Measurements from ENCODE around the gene LRRN2.

Gene LRRN2

DNA sequence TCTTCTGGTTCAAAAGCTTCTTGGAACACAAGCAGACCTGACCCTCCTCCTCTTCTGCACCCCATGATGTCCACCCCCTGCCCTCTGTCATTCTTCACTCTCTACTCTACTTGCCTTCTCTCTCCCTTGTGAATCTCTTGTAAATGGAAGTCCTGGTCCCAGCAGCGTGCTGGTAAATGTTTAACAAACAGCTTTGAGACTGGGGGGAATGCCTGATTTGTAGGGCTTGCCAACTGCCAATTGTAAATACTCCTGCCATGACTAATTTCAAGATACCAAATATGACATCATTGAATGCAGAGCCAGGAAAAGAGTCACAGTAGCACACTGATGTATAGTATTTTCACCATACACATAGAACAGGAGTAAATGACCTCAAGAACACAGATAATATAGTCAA, 40.9 kb upstream of the LRRN2 start:
- Histone ChIP-seq H3K27ac (no peak overlapping the region), H3K4me3 (ENCODE audit: low read depth, low read length) (no peak overlapping the region), H3K27me3 (ENCODE audit: insufficient read depth, low read depth, severe bottlenecking) (no peaks in the 10 kb centered on the region), H3K9me3 (ENCODE audit: severe bottlenecking) (no peaks in the 10 kb centered on the region), H3K36me3 (no peaks in the 10 kb centered on the region)
- no peak for DNase-seq
- TF ChIP-seq, protein P1, sequence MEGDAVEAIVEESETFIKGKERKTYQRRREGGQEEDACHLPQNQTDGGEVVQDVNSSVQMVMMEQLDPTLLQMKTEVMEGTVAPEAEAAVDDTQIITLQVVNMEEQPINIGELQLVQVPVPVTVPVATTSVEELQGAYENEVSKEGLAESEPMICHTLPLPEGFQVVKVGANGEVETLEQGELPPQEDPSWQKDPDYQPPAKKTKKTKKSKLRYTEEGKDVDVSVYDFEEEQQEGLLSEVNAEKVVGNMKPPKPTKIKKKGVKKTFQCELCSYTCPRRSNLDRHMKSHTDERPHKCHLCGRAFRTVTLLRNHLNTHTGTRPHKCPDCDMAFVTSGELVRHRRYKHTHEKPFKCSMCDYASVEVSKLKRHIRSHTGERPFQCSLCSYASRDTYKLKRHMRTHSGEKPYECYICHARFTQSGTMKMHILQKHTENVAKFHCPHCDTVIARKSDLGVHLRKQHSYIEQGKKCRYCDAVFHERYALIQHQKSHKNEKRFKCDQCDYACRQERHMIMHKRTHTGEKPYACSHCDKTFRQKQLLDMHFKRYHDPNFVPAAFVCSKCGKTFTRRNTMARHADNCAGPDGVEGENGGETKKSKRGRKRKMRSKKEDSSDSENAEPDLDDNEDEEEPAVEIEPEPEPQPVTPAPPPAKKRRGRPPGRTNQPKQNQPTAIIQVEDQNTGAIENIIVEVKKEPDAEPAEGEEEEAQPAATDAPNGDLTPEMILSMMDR (IDR thresholded peaks at IDR 0.05; ENCODE audit: low read depth, low read length) = no peak

DNA sequence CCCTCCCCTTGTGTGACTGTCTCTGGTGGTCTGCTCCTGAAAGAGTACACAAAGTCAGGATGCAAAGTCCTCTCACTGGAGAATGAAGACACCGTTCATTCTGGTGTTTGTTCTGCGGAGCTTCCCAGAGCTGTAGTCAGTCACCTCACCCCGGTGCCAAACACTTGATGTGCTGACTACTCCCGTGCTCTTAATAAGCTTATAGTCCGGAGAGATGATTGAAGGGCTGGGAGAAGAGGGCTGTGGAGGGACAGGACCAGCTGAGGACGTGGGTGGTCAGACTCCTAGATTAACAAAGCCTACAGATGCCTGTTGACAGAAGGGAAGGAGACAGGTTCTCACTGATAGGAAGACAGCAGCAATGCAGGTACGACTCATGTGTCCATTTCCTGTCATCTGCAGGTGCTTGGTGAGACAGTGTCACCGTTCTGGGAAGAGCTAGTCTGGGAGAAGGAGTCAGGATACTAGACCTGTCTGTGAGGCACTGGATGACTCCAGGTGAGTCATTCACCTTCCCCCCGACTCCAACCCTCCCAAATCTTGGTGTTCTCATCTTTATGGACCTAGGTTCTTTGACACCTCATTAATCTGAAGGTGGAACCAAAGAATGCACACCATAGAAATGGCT, 40.4 kb upstream of the LRRN2 start:
- H3K27me3 ChIP-seq (ENCODE audit: insufficient read depth, low read depth, severe bottlenecking) = no peaks in the 10 kb centered on the region
- H3K36me3 ChIP-seq = no peaks in the 10 kb centered on the region
- peak; percentile 88 for DNase-seq
- H3K27ac ChIP-seq = no peak overlapping the region
- H3K4me3 ChIP-seq (ENCODE audit: low read depth, low read length) = no peak overlapping the region
- H3K9me3 ChIP-seq (ENCODE audit: severe bottlenecking) = no peaks in the 10 kb centered on the region
- TF ChIP-seq, protein P1 (IDR thresholded peaks at IDR 0.05; ENCODE audit: low read depth, low read length) = no peak

DNA sequence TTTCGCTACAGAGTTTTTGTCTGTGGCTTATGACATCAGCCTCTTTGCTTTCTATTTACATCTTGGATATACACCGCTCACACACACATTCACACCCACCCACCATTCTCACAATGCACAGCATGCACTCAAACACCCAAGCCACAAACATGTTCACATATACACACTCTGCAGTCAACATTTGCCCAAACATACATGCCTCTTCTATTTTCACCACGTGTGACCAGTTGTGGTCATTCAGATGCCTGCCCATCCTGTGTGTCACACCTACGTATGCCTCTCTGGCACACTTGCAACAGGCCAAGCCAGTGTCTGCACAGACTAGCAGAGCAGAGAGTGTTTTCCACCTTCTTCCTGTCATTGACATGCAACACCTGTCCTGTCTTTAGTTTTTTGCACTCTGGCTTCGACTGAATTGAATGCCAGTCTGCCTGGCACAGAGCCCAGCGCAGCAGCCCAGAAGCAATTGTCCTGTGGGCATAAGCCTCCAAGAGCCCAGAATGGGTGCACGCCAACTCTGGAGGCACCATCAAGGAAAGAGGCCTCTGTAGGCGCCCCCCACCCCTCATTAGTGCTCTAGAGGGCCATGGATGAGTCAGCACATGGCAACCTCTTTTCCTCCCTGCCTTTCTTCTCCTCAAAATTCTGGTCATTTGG, 37.7 kb upstream of the LRRN2 start:
- TF ChIP-seq, protein P1 (IDR thresholded peaks at IDR 0.05; ENCODE audit: low read depth, low read length) = no peak
- no peaks in the 10 kb centered on the region for H3K36me3 ChIP-seq
- H3K9me3 ChIP-seq (ENCODE audit: severe bottlenecking) = no peaks in the 10 kb centered on the region
- H3K27me3 ChIP-seq (ENCODE audit: insufficient read depth, low read depth, severe bottlenecking) = no peaks in the 10 kb centered on the region
- peak; percentile 11 for DNase-seq
- no peak overlapping the region for H3K4me3 ChIP-seq (ENCODE audit: low read depth, low read length)
- no peak overlapping the region for H3K27ac ChIP-seq

DNA sequence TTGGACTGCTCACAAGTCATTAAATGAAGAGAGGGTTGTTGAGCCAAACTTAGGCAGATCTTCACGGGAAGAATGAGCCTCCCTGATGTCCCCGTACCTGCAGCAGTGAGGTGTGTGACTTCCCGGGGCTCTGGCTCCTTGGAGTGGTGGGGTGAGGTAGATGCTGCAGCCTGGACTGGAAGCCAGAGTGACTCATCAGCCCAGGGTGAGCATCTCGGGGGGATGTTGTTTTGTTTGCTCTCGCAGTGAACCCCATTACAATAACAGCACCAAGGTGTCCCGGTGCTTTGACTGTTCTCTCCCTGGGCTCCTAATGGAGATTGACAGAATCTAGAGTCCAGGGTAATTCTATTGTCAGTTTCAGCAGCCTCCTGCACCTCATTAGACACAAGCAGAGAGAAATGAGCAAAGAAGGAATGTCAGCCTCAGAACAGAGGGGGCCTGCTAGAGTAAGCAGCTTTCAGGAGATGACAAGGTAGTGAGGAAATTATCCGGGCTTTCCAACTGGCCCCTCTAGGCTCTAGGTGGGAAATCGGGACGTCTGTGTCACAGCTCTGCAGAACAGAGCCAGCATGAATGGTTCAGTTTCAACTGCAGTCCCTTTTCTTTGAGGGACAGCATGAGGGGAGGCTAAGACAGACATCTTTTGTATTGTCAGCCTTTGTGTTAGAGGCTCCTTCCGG, 36.0 kb upstream of the LRRN2 start:
- Histone ChIP-seq H3K36me3 (no peaks in the 10 kb centered on the region), H3K27me3 (ENCODE audit: insufficient read depth, low read depth, severe bottlenecking) (no peaks in the 10 kb centered on the region), H3K9me3 (ENCODE audit: severe bottlenecking) (no peaks in the 10 kb centered on the region), H3K4me3 (ENCODE audit: low read depth, low read length) (no peak overlapping the region), H3K27ac (peak overlapping the region; percentile 4)
- TF ChIP-seq, protein P1 (IDR thresholded peaks at IDR 0.05; ENCODE audit: low read depth, low read length) = no peak
- peak; percentile 61 for DNase-seq

DNA sequence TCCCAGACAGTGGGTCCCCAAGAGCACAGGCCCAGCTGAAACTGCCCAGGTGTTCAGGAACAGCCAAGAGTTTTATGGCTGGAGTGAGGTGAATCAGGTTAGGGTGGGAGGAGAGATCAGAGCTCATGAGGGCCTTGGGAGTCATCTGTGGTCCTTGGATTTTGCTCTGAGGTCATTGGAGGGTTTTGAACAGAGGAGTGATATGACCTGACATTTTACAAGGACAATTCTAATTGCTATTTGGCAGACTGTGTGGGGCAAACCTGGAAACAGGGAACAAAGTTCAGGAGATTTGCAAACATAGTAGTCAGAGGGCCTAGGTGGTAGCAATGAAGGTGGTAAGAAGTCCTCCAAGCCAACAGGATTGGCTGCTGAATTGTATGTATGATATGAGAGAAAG, 31.1 kb upstream of the LRRN2 start:
- Histone ChIP-seq H3K27ac (no peak overlapping the region), H3K36me3 (no peaks in the 10 kb centered on the region), H3K9me3 (ENCODE audit: severe bottlenecking) (no peaks in the 10 kb centered on the region), H3K27me3 (ENCODE audit: insufficient read depth, low read depth, severe bottlenecking) (no peaks in the 10 kb centered on the region), H3K4me3 (ENCODE audit: low read depth, low read length) (no peak overlapping the region)
- peak; percentile 4 for DNase-seq
- TF ChIP-seq, protein P1 (IDR thresholded peaks at IDR 0.05; ENCODE audit: low read depth, low read length) = no peak
